ENCODE measurements around the gene MRPL2. TPM values are rescaled to one million over a fixed set of nuclear protein-coding genes. Genes with fewer than 3 reads are reported as not detected.

The MRPL2 gene
- total and polyA plus RNA-seq, 4 donors, result 19.6 to 73.9 (median 44.7) TPM

GRCh38 chr6:43060755-43061633 is 1.8 kb upstream of the MRPL2 start (continued):
- TF ChIP-seq, protein P1, sequence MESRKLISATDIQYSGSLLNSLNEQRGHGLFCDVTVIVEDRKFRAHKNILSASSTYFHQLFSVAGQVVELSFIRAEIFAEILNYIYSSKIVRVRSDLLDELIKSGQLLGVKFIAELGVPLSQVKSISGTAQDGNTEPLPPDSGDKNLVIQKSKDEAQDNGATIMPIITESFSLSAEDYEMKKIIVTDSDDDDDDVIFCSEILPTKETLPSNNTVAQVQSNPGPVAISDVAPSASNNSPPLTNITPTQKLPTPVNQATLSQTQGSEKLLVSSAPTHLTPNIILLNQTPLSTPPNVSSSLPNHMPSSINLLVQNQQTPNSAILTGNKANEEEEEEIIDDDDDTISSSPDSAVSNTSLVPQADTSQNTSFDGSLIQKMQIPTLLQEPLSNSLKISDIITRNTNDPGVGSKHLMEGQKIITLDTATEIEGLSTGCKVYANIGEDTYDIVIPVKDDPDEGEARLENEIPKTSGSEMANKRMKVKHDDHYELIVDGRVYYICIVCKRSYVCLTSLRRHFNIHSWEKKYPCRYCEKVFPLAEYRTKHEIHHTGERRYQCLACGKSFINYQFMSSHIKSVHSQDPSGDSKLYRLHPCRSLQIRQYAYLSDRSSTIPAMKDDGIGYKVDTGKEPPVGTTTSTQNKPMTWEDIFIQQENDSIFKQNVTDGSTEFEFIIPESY (IDR thresholded peaks at IDR 0.05), result no peak
- no peak for TF ChIP-seq HNF4A (conservative IDR thresholded peaks at IDR 0.05)
- TF ChIP-seq RXRA (IDR thresholded peaks at IDR 0.05), result no peak
- no peak for TF ChIP-seq FOXA2 (IDR thresholded peaks at IDR 0.05)

- Histone ChIP-seq H3K27ac (ENCODE audit: low read depth in 1 of 2, low read length in 2 of 2) (peak overlapping the region; percentile 83 to 88), H3K4me1 (ENCODE audit: control insufficient read depth in 4 of 4, insufficient read depth in 4 of 4, low read length in 3 of 4) (peaks cover 0 to 42% (median 31%) of the 10 kb centered on the region in 4 donors), H3K27me3 (ENCODE audit: control insufficient read depth in 4 of 4, insufficient read depth in 4 of 4, low read length in 3 of 4) (no peaks in the 10 kb centered on the region), H3K9me3 (ENCODE audit: control insufficient read depth in 4 of 4, low read length in 3 of 4) (no peaks in the 10 kb centered on the region), H3K9ac (ENCODE audit: low read depth in 1 of 2, low read length in 2 of 2) (peak overlapping the region; percentile 76 to 92), H3K36me3 (ENCODE audit: control insufficient read depth in 4 of 4, insufficient read depth in 3 of 4, low read depth in 1 of 4, low read length in 3 of 4) (peaks cover 3 to 25% (median 16%) of the 10 kb centered on the region in 4 donors), H3K4me3 (ENCODE audit: low read depth in 1 of 3, low read length in 3 of 3) (peak overlapping the region; percentile 56 to 83 (median 68))
- TF ChIP-seq, protein P2, sequence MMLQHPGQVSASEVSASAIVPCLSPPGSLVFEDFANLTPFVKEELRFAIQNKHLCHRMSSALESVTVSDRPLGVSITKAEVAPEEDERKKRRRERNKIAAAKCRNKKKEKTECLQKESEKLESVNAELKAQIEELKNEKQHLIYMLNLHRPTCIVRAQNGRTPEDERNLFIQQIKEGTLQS (IDR thresholded peaks at IDR 0.05), result no peak
- TF ChIP-seq JUND (IDR thresholded peaks at IDR 0.05) (peak; percentile 37 to 65), RXRA (IDR thresholded peaks at IDR 0.05) (peak; percentile 54 to 76), RAD21 (IDR thresholded peaks at IDR 0.05) (peak in 1 of 2 donors; percentile 26), FOXA1 (IDR thresholded peaks at IDR 0.05) (peak; percentile 51), GABPA (IDR thresholded peaks at IDR 0.05 in 1 of 2, conservative IDR thresholded peaks at IDR 0.05 in 1 of 2) (peak in 1 of 2 donors; percentile 43), FOXA2 (IDR thresholded peaks at IDR 0.05) (peak; percentile 63), HNF4A (conservative IDR thresholded peaks at IDR 0.05) (peak; percentile 95), HNF4G (IDR thresholded peaks at IDR 0.05) (peak; percentile 92), MAX (IDR thresholded peaks at IDR 0.05) (peak; percentile 81), CTCF (IDR thresholded peaks at IDR 0.05; ENCODE audit: low read depth, low read length, missing input control) (no peak), SP1 (IDR thresholded peaks at IDR 0.05) (peak; percentile 79), EGR1 (IDR thresholded peaks at IDR 0.05; ENCODE audit: low read depth in 2 of 2) (peak in 1 of 2 donors; percentile 29), REST (IDR thresholded peaks at IDR 0.05) (peak; percentile 58), TAF1 (conservative IDR thresholded peaks at IDR 0.05) (peak; percentile 77), NR2F2 (IDR thresholded peaks at IDR 0.05) (no peak), YY1 (IDR thresholded peaks at IDR 0.05) (no peak)
- TF ChIP-seq, protein P1 (IDR thresholded peaks at IDR 0.05), result no peak
- 4% methylated on average over 15 of the region's 15 CpGs for WGBS
- DNase-seq (ENCODE audit: low spot score), result peak; percentile 68
Observed at GRCh38 chr6:43060034-43060754, 960 bp upstream of the MRPL2 start.

Data from liver (tissue), 9 donors.